K562 (cell line): Measurements from ENCODE around the gene C1orf87. TPM values are rescaled to one million over a fixed set of nuclear protein-coding genes. Genes with fewer than 3 reads are reported as not detected.

Experiments used
- ATAC-seq: fragments of 200-7000 bp; cut with Tn5 transposase; 3 replicates; pipeline ENCODE4 v1.9.1; 2020; ENCODE audit warnings: moderate library complexity
- BruUV-seq: library from RNA; stranded (reverse); fragments of 400-500 nt; replicated peaks from 2 replicates; lab custom pipeline; 2021; lab: Mats Ljungman, UMichigan
- CTCF ChIA-PET: fragments of 300-600 bp; formaldehyde crosslinking; extraction: SDS; loops from one replicate; lab custom pipeline; 2021; ENCODE audit warnings: low intra/inter-chr PET ratio; lab: Yijun Ruan, JAX
- POLR2A ChIA-PET: fragments of 300-600, 350-650 bp; sonication (Branson Sonifier 250); formaldehyde crosslinking; extraction: SDS; loops from one replicate; lab custom pipeline; 2021; ENCODE audit warnings: antibody characterized with exemption, inconsistent platforms; lab: Yijun Ruan, JAX
- DNase-seq, 4 experiments: peaks; one replicate each; pipeline versions ENCODE4 v3.0.0 to v3.0.0-alpha.2; 2011 to 2018; ENCODE audit warnings: low spot score in 3 of 4, mixed read lengths in 3 of 4; ENCODE audit errors: extremely low read depth in 1 of 4
- FAIRE-seq: peaks from 2 replicates; lab custom pipeline; 2011; peaks lifted over from hg19 to GRCh38; lab: Jason Lieb, UNC
- H2AFZ ChIP-seq: 2 replicates; pipeline ENCODE4 v1.6.0; 2011; ENCODE audit warnings: low read depth, low read length, control low read depth, inconsistent platforms
- H3K27ac ChIP-seq: fragments of 200-600 bp; 3 replicates; pipeline ENCODE4 v1.8.0; 2011; ENCODE audit warnings: low read depth, mild to moderate bottlenecking, control low read depth, inconsistent platforms, low read length, moderate library complexity, mixed read lengths; ENCODE audit errors: extremely low read depth
- H3K27me3 ChIP-seq, 2 experiments: fragments of 300-600 bp in 1 of 2; 2 replicates in 1 of 2; 3 replicates in 1 of 2; pipeline versions ENCODE4 v1.6.0 to v1.8.0; 2011; ENCODE audit warnings: inconsistent platforms in 2 of 2, low read length in 2 of 2, mild to moderate bottlenecking in 1 of 2, mixed read lengths in 1 of 2, moderate library complexity in 1 of 2; ENCODE audit not compliant: control insufficient read depth in 2 of 2, insufficient read depth in 2 of 2
- H3K36me3 ChIP-seq: fragments of 300-600 bp; 3 replicates; pipeline ENCODE4 v1.8.0; 2011; ENCODE audit warnings: mild to moderate bottlenecking, low read length, inconsistent platforms; ENCODE audit not compliant: control insufficient read depth, insufficient read depth
- H3K4me1 ChIP-seq, 2 experiments: fragments of 200-600 bp in 1 of 2; replicated peaks in 1 of 2; 2 replicates in 1 of 2; 3 replicates in 1 of 2; pipeline versions ENCODE4 v1.5.1 to v1.8.0; 2011; ENCODE audit warnings: inconsistent platforms in 2 of 2, low read length in 2 of 2, mild to moderate bottlenecking in 1 of 2, mixed read lengths in 1 of 2, moderate library complexity in 1 of 2; ENCODE audit not compliant: control insufficient read depth in 2 of 2, insufficient read depth in 2 of 2
- H3K4me2 ChIP-seq: 2 replicates; pipeline ENCODE4 v1.6.1; 2011; ENCODE audit warnings: low read length, control low read depth, inconsistent platforms, mixed read lengths; ENCODE audit not compliant: insufficient read depth
- H3K4me3 ChIP-seq: fragments of 200-600 bp; sonication (generic), shearing (Covaris generic); 2 replicates; pipeline ENCODE4 v1.5.1; 2016; ENCODE audit warnings: control low read depth, inconsistent platforms
- H3K79me2 ChIP-seq: fragments of 200-600 bp; 3 replicates; pipeline ENCODE4 v1.8.0; 2011; ENCODE audit warnings: low read length, inconsistent platforms; ENCODE audit not compliant: control insufficient read depth, insufficient read depth
- H3K9ac ChIP-seq, 2 experiments: 2 replicates each; pipeline versions ENCODE4 v1.6.0 to v1.6.1; 2011; ENCODE audit warnings: low read depth in 2 of 2, low read length in 2 of 2, control low read depth in 1 of 2, inconsistent platforms in 1 of 2, mild to moderate bottlenecking in 1 of 2, mixed read lengths in 1 of 2; ENCODE audit not compliant: insufficient read depth in 1 of 2
- H3K9me1 ChIP-seq: one replicate; pipeline ENCODE4 v1.6.0; 2011; ENCODE audit warnings: inconsistent platforms, mild to moderate bottlenecking, low read length, moderate library complexity; ENCODE audit not compliant: control insufficient read depth, insufficient read depth
- H3K9me3 ChIP-seq: replicated peaks from 2 replicates; pipeline ENCODE4 v1.5.1; 2011; ENCODE audit warnings: low read depth, low read length, inconsistent platforms; ENCODE audit not compliant: control insufficient read depth, insufficient read depth
- H4K20me1 ChIP-seq: replicated peaks from 2 replicates; pipeline ENCODE4 v1.6.1; 2011; ENCODE audit warnings: low read length, inconsistent platforms, mixed read lengths; ENCODE audit not compliant: control insufficient read depth, insufficient read depth
- ATF3 ChIP-seq, 2 experiments: fragments of 450-650 bp in 1 of 2; sonication (generic) in 1 of 2; formaldehyde crosslinking in 1 of 2; IDR thresholded peaks in 1 of 2; conservative IDR thresholded peaks in 1 of 2; 2 replicates each; pipeline versions ENCODE4 v1.6.1 to v1.8.1; 2016 to 2023; ENCODE audit warnings: mild to moderate bottlenecking in 2 of 2, moderate library complexity in 2 of 2, inconsistent platforms in 1 of 2, missing genetic modification reagents in 1 of 2
- DDX20 ChIP-seq: fragments of 450-650 bp; IDR thresholded peaks from 2 replicates; pipeline ENCODE4 v1.6.1; 2016; ENCODE audit warnings: missing genetic modification characterization, low read depth, mild to moderate bottlenecking, missing compliant biosample characterization, moderate library complexity
- ERF ChIP-seq: fragments of 450-650 bp; formaldehyde crosslinking; IDR thresholded peaks from 2 replicates; pipeline ENCODE4 v1.4.0; 2020; ENCODE audit warnings: mild to moderate bottlenecking, mixed read lengths
- FOXM1 ChIP-seq, 2 experiments: fragments of 450-650 bp in 1 of 2; sonication (generic) in 1 of 2; formaldehyde crosslinking in 1 of 2; IDR thresholded peaks; 2 replicates each; pipeline versions ENCODE4 v1.6.1 to v1.9.0; 2017 to 2022; ENCODE audit warnings: low read depth in 2 of 2, mild to moderate bottlenecking in 2 of 2, missing genetic modification reagents in 1 of 2, moderate library complexity in 1 of 2
- HDAC8 ChIP-seq: fragments of 450-650 bp; IDR thresholded peaks from 2 replicates; pipeline ENCODE4 v1.6.1; 2016; ENCODE audit warnings: mild to moderate bottlenecking, missing genetic modification characterization, moderate library complexity, missing compliant biosample characterization
- IFI16 ChIP-seq: fragments of 250-450 bp; sonication (Bioruptor Pico); IDR thresholded peaks from 2 replicates; pipeline ENCODE4 v2.1.2; 2022; ENCODE audit warnings: mild to moderate bottlenecking, inconsistent platforms
- ILK ChIP-seq: fragments of 450-650 bp; IDR thresholded peaks from 2 replicates; pipeline ENCODE4 v1.6.1; 2016; ENCODE audit warnings: missing genetic modification characterization, low read depth, mild to moderate bottlenecking, missing compliant biosample characterization, moderate library complexity, borderline replicate concordance
- MEIS2 ChIP-seq: fragments of 450-650 bp; IDR thresholded peaks from 2 replicates; pipeline ENCODE4 v1.6.1; 2014; ENCODE audit warnings: mild to moderate bottlenecking; ENCODE audit not compliant: partially characterized antibody
- NR2C1 ChIP-seq, 2 experiments: fragments of 450-650 bp; IDR thresholded peaks; 2 replicates each; pipeline ENCODE4 v1.6.1; 2017; ENCODE audit warnings: mild to moderate bottlenecking in 2 of 2, antibody characterized with exemption in 1 of 2, inconsistent platforms in 1 of 2, missing compliant biosample characterization in 1 of 2, missing genetic modification characterization in 1 of 2
- PRDM10 ChIP-seq: fragments of 450-650 bp; IDR thresholded peaks from 2 replicates; pipeline ENCODE4 v1.6.1; 2018; ENCODE audit not compliant: partially characterized antibody
- PREB ChIP-seq: sonication (generic); formaldehyde crosslinking; IDR thresholded peaks from 2 replicates; pipeline ENCODE4 v1.8.1; 2023; ENCODE audit warnings: mild to moderate bottlenecking, missing genetic modification reagents
- SAFB2 ChIP-seq: fragments of 200-400 bp; formaldehyde crosslinking; IDR thresholded peaks from 2 replicates; pipeline ENCODE4 v1.6.1; 2018; ENCODE audit warnings: borderline replicate concordance, low read length, low read depth, moderate library complexity; ENCODE audit not compliant: severe bottlenecking
- TEAD4 ChIP-seq, 2 experiments: sonication (generic) in 1 of 2; formaldehyde crosslinking in 1 of 2; IDR thresholded peaks; 2 replicates each; pipeline versions ENCODE4 v1.6.1 to v1.8.0; 2012 to 2022; ENCODE audit warnings: borderline replicate concordance in 1 of 2, inconsistent platforms in 1 of 2, low read length in 1 of 2, mild to moderate bottlenecking in 1 of 2, missing genetic modification reagents in 1 of 2
- ZNF431 ChIP-seq: sonication (generic); formaldehyde crosslinking; IDR thresholded peaks from 2 replicates; pipeline ENCODE4 v1.8.0; 2022; ENCODE audit warnings: mild to moderate bottlenecking, missing genetic modification reagents
- in situ Hi-C: fragments of 300-500 bp; cut with MboI; formaldehyde crosslinking; loops from 4 replicates; pipeline ENCODE4 v1.15.0; 2018; ENCODE audit warnings: inconsistent platforms, mixed read lengths
- intact Hi-C: fragments of 100-400 bp; cut with micrococcal nuclease; formaldehyde crosslinking; loops from 2 replicates; pipeline ENCODE4 v1.14.2; 2022
- polyA plus RNA-seq, 8 experiments: library from polyadenylated mRNA; depleted of rRNA in 4 of 8; stranded (reverse) in 5 of 8; unstranded in 3 of 8; fragments of >200 nt; fragmentation: Nextera tagmentation in 2 of 8; fragmentation: Illumina TruSeq in 1 of 8; extraction: Ambion mirVana in 2 of 8; extraction: Trizol in 1 of 8; gene quantifications; 2 replicates each; pipeline versions ENCODE4 v1.2.1 to v1.2.3, GENCODE V29; 2011 to 2014; ENCODE audit warnings: inconsistent platforms in 1 of 8, missing spikeins in 1 of 8
- total RNA-seq, 7 experiments: library from RNA; depleted of rRNA in 6 of 7; stranded (reverse); fragments of >200 nt in 6 of 7; fragmentation: Illumina TruSeq in 2 of 7; extraction: Trizol in 2 of 7; gene quantifications; 2 replicates each; pipeline versions ENCODE4 v1.2.1 to v1.2.3, GENCODE V29; 2011 to 2021; ENCODE audit warnings: low replicate concordance in 1 of 7

Gene C1orf87
- total and polyA plus RNA-seq, 9 of the 15 experiments (the other 6 are each of a cell fraction or from before 2014, with no cell fraction given), result not detected

DNA sequence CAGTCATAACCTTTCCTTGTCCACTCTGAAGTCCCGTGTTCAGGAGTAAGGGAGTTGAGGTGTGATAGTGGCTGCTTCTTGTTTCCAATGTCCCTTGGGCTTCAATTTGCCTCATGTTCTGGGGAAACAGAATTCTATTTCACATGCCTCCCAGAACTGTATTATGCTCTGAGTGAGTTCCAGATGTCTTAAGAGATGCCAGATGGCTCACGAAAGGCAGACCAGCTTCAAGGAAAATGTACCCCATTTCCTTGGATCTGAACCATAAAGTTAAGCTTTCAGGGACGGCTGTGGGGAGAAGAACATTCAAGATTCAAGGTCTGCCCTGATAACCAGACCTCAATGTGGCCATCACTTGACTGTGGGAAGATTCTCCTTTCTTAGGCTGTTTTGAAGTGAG is 42.4 kb downstream of the C1orf87 start (continued):
- no peak for TF ChIP-seq TEAD4 (IDR thresholded peaks at IDR 0.05; ENCODE audit: low read length)
- TF ChIP-seq TEAD4 (CRISPR knock-in tag; IDR thresholded peaks at IDR 0.05; ENCODE audit: borderline replicate concordance), result no peak
- TF ChIP-seq ATF3 (IDR thresholded peaks at IDR 0.05), result no peak
- no peak for TF ChIP-seq ATF3 (CRISPR knock-in tag; conservative IDR thresholded peaks at IDR 0.05)
- no peak for TF ChIP-seq NR2C1 (IDR thresholded peaks at IDR 0.05)
- TF ChIP-seq NR2C1 (tag; IDR thresholded peaks at IDR 0.05), result no peak

DNA sequence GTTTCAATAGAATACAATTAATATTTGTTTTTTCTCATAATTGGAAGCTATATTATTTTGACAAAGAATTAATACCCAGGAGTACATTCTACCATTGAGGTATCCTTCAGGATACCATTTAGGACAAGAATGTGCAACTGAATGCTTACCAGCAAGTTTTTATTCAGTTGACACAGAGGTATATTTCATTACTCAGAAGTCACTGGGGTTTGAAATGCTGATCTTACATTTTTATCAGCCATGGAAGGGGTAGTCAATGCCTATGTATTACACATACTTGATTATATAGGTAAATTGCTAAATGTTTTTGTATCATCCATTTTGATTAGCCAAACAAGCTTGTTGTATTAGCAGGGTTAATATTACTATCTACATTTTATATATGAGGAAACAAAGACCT is 48.0 kb downstream of the C1orf87 start:
- DNase-seq (no peak), ATAC-seq (no peak), FAIRE-seq (no peak)
- Histone ChIP-seq H3K9me3 (no peaks in the 10 kb centered on the region), H3K9ac (no peak overlapping the region), H3K4me2 (no peak overlapping the region), H2AFZ (no peak overlapping the region), H3K4me3 (no peak overlapping the region), H3K36me3 (no peaks in the 10 kb centered on the region), H3K4me1 (no peaks in the 10 kb centered on the region), H4K20me1 (no peaks in the 10 kb centered on the region), H3K9me1 (no peaks in the 10 kb centered on the region), H3K79me2 (no peaks in the 10 kb centered on the region), H3K27me3 (no peaks in the 10 kb centered on the region), H3K27ac (no peak overlapping the region)
- BruUV-seq, result no TSS peak
- TF ChIP-seq DDX20 (no peak), FOXM1 (IDR thresholded peaks at IDR 0.05; ENCODE audit: low read depth) (no peak), FOXM1 (CRISPR knock-in tag; IDR thresholded peaks at IDR 0.05; ENCODE audit: low read depth) (no peak), ZNF431 (CRISPR knock-in tag) (no peak), SAFB2 (no peak), PREB (CRISPR knock-in tag) (no peak), HDAC8 (tag) (no peak), MEIS2 (no peak), ERF (no peak), PRDM10 (no peak), IFI16 (no peak), ILK (tag) (no peak)
- intact Hi-C loops (no loop called here), in situ Hi-C loops (no loop called here)
- ChIA-PET POLR2A (no interaction called here), CTCF (no interaction called here)
